Tracheal epithelial cell (primary cell): ENCODE data around the gene WIPI1. TPM values are rescaled to one million over a fixed set of nuclear protein-coding genes. Genes with fewer than 3 reads are reported as not detected.

Experiments
- total RNA-seq: library from RNA; depleted of rRNA; stranded (reverse); fragments of >200 nt; gene quantifications from 2 replicates; pipeline ENCODE4 v1.2.1, GENCODE V29; 2014

WIPI1 gene, protein sequence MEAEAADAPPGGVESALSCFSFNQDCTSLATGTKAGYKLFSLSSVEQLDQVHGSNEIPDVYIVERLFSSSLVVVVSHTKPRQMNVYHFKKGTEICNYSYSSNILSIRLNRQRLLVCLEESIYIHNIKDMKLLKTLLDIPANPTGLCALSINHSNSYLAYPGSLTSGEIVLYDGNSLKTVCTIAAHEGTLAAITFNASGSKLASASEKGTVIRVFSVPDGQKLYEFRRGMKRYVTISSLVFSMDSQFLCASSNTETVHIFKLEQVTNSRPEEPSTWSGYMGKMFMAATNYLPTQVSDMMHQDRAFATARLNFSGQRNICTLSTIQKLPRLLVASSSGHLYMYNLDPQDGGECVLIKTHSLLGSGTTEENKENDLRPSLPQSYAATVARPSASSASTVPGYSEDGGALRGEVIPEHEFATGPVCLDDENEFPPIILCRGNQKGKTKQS
- total RNA-seq, result 32.4 and 74.9 TPM in 2 replicates

GRCh38 chr17:68457168-68457538 lies at the start of gene WIPI1:
WIPI1 (minus strand) TSS chr17:68457496; CDS start chr17:68457421, 75 bp downstream.

Other genes starting within 250 kb of the WIPI1 start
- gene AMZ2, start 209.5 kb downstream of the WIPI1 start, total RNA-seq, result 92.8 and 123 TPM in 2 replicates
- gene SLC16A6, start 166.4 kb downstream of the WIPI1 start, total RNA-seq, result under 0.01 and 0.24 TPM in 2 replicates
- gene ARSG, start 166.0 kb downstream of the WIPI1 start, total RNA-seq, result 0.43 and 0.72 TPM in 2 replicates
- gene PRKAR1A, start 54.9 kb upstream of the WIPI1 start, total RNA-seq, result 235 and 251 TPM in 2 replicates
- not detected in 2 replicates for gene FAM20A, start 143.9 kb upstream of the WIPI1 start, total RNA-seq